Calu3 (cell line): ENCODE data around the gene ZNF574. TPM values are rescaled to one million over a fixed set of nuclear protein-coding genes. Genes with fewer than 3 reads are reported as not detected.
A peak's percentile ranks its signal among the peaks of the same experiment; 100 is the strongest.

Experiments
- BruUV-seq: library from RNA; stranded (reverse); fragments of 400-500 nt; replicated peaks from 2 replicates; lab custom pipeline; 2021; lab: Mats Ljungman, UMichigan
- CTCF ChIA-PET: fragments of 300-600 bp; sonication (Branson Sonifier 250); formaldehyde crosslinking; loops from one replicate; lab custom pipeline; 2022; ENCODE audit warnings: antibody characterized with exemption; lab: Charles Lee
- DNase-seq: peaks from one replicate; pipeline ENCODE4 v3.0.0; 2022
- H3K27ac Mint-ChIP-seq: one replicate; pipeline ENCODE4 v1.8.0; 2022; ENCODE audit warnings: mixed read lengths; ENCODE audit not compliant: unreplicated experiment
- H3K27me3 Mint-ChIP-seq: one replicate; pipeline ENCODE4 v1.8.0; 2022; ENCODE audit warnings: mixed read lengths; ENCODE audit not compliant: unreplicated experiment
- H3K36me3 Mint-ChIP-seq: one replicate; pipeline ENCODE4 v1.8.0; 2022; ENCODE audit warnings: mild to moderate bottlenecking, moderate library complexity, mixed read lengths; ENCODE audit not compliant: insufficient read depth, unreplicated experiment
- H3K4me1 Mint-ChIP-seq: one replicate; pipeline ENCODE4 v1.8.0; 2022; ENCODE audit warnings: mild to moderate bottlenecking, low read depth, mixed read lengths; ENCODE audit not compliant: unreplicated experiment
- H3K4me3 Mint-ChIP-seq: one replicate; pipeline ENCODE4 v1.8.0; 2022; ENCODE audit warnings: mild to moderate bottlenecking, low read depth, moderate library complexity, mixed read lengths; ENCODE audit not compliant: unreplicated experiment
- H3K9me3 Mint-ChIP-seq: one replicate; pipeline ENCODE4 v1.8.0; 2022; ENCODE audit warnings: low read depth, mixed read lengths; ENCODE audit not compliant: unreplicated experiment
- intact Hi-C: fragments of 100-400 bp; cut with micrococcal nuclease; formaldehyde crosslinking; loops from one replicate; pipeline ENCODE4 v1.10.0; 2022; ENCODE audit not compliant: unreplicated experiment
- total RNA-seq: library from RNA; stranded (reverse); gene quantifications from 2 replicates; pipeline ENCODE4 v1.2.3, GENCODE V29; 2022
- TF ChIP-seq, protein P1 (sequence below): fragments of 200-600 bp; IDR thresholded peaks from one replicate; pipeline ENCODE4 v1.8.0; 2022; ENCODE audit warnings: antibody characterized with exemption; ENCODE audit not compliant: unreplicated experiment

Gene ZNF574
- total RNA-seq, 1 experiment from 2014 or later, result 22.0 TPM

DNA sequence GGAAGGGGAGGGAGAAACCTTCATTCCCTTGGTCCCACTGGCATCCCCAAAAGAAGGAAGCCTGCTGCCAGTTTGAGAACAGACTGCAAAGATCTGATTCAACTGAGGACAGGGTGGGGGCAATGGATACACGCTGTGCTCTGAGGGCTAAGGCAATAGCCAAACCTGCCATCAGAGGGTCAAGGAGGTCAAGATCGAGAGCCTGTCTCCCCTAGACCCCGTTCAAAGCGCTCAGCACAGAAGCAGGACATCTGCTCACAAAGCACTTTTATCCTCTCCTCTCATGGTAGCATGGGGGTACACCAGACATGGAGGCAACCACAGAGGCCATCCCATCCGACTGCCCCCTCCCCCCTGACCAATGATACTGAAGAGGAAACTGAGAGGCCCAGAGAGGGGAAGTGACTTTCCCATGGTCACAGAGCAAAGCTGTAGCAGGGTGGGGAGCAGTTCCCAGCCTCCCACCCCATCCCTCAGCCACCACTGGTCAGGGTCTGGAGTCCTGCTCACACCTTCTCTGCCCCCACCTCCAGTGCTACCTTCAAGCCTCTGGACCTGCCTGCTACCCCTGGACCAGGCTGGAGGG, 45.2 kb downstream of the ZNF574 start:
- no peaks in the 10 kb centered on the region for H3K9me3 Mint-ChIP-seq
- H3K27me3 Mint-ChIP-seq, result no peaks in the 10 kb centered on the region
- TF ChIP-seq, protein P1, sequence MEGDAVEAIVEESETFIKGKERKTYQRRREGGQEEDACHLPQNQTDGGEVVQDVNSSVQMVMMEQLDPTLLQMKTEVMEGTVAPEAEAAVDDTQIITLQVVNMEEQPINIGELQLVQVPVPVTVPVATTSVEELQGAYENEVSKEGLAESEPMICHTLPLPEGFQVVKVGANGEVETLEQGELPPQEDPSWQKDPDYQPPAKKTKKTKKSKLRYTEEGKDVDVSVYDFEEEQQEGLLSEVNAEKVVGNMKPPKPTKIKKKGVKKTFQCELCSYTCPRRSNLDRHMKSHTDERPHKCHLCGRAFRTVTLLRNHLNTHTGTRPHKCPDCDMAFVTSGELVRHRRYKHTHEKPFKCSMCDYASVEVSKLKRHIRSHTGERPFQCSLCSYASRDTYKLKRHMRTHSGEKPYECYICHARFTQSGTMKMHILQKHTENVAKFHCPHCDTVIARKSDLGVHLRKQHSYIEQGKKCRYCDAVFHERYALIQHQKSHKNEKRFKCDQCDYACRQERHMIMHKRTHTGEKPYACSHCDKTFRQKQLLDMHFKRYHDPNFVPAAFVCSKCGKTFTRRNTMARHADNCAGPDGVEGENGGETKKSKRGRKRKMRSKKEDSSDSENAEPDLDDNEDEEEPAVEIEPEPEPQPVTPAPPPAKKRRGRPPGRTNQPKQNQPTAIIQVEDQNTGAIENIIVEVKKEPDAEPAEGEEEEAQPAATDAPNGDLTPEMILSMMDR, result no peak
- no TSS peak for BruUV-seq
- peak overlapping the region; percentile 31 for H3K27ac Mint-ChIP-seq
- DNase-seq, result no peak
- H3K4me3 Mint-ChIP-seq, result no peak overlapping the region
- H3K4me1 Mint-ChIP-seq, result peaks cover 46% of the 10 kb centered on the region
- CTCF ChIA-PET, result interaction anchor here (0.6 kb wide), 2 partner anchors 130 to 1062 kb away, joined by 3 to 4 read pairs; no protein-coding TSS in a partner anchor
- no peaks in the 10 kb centered on the region for H3K36me3 Mint-ChIP-seq
- intact Hi-C loops, result loop anchor here (10.0 kb wide), 1 partner anchor 164 kb away; no protein-coding TSS in a partner anchor

DNA sequence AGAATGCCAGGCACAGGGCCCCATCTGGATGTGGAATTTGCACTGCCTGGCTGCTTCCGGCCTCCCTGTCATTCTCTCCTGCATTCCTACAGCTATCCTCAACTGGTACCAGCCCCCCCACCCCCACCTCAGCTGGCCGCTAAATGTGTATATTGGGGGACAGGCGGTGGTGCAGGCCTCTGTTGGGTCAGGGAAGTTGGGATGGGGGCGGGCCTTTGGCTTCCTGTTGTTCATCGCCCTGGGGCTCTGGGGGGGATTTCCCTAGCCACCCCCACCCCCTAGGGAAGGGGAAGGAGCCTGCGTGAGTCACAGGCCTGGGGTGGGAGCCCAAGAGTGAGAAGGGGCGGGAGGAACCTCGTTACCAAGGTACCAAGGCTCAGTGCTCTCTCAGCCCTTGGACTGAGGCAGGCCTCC, 45.7 kb downstream of the ZNF574 start:
- peaks cover 46% of the 10 kb centered on the region for H3K4me1 Mint-ChIP-seq
- CTCF ChIA-PET, result interaction anchor here (0.6 kb wide), 2 partner anchors 130 to 1063 kb away, joined by 3 to 4 read pairs; no protein-coding TSS in a partner anchor
- TF ChIP-seq, protein P1, result no peak
- no peak overlapping the region for H3K27ac Mint-ChIP-seq
- no TSS peak for BruUV-seq
- peak; percentile 90 for DNase-seq
- H3K36me3 Mint-ChIP-seq, result no peaks in the 10 kb centered on the region
- no peak overlapping the region for H3K4me3 Mint-ChIP-seq
- no peaks in the 10 kb centered on the region for H3K9me3 Mint-ChIP-seq
- no peaks in the 10 kb centered on the region for H3K27me3 Mint-ChIP-seq
- intact Hi-C loops, result loop anchor here (10.0 kb wide), 1 partner anchor 163 kb away; no protein-coding TSS in a partner anchor

DNA sequence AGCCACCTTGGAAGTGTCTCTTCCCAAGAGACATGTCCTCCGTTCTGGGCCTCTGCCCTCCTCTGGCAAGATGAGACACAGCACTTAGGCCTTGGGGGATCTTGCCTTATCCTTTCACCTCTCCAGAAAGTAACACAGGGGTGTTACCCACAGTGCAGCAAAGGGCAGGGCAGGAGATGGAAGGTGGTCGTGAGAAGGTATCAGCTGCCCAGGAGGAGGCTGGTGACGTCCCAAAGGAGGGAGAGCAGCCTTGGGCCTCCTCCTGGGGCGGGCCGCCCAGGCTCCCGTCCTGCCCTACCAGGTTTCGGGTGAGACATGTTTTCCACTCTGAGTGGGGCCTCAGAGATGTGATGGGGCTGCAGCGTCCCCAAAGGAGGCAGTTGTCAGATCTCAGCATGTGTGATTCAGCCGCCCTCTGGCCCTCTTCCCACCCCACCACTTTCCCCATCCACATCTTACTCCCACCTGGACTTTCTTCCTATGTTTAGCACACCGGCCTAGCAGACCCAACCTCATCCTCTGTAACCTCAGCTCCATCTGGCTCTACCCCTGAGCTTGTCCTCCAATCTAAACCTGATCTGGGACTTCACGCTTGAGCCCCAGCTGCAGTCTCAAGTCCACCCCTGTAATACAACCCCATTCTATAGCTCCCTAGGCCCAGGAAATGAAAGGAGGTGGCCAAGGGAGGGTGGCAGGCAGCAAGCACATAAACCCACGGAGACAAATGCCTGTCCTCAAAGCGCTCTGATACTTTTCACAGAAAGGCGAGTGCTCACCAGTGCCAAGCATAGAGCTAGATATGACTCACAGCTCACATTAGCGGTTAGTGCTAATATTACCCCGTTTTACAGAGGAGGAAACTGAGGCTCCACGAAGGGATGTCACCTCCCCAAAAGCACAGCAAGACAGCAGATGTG, 47.0 kb downstream of the ZNF574 start:
- Mint-ChIP-seq H3K9me3 (no peaks in the 10 kb centered on the region), H3K36me3 (peaks cover 5% of the 10 kb centered on the region), H3K4me1 (peaks cover 46% of the 10 kb centered on the region), H3K27me3 (no peaks in the 10 kb centered on the region), H3K4me3 (no peak overlapping the region), H3K27ac (peak overlapping the region; percentile 28)
- no peak for DNase-seq
- CTCF ChIA-PET, result interaction anchor here (0.7 to 1.3 kb wide), 2 partner anchors 10 to 122 kb away, joined by 3 to 10 read pairs; partner anchors contain the start of gene POU2F2
- intact Hi-C loops, result loop anchor here (10.0 kb wide), 1 partner anchor 162 kb away; no protein-coding TSS in a partner anchor
- TF ChIP-seq, protein P1, result no peak
- no TSS peak for BruUV-seq

DNA sequence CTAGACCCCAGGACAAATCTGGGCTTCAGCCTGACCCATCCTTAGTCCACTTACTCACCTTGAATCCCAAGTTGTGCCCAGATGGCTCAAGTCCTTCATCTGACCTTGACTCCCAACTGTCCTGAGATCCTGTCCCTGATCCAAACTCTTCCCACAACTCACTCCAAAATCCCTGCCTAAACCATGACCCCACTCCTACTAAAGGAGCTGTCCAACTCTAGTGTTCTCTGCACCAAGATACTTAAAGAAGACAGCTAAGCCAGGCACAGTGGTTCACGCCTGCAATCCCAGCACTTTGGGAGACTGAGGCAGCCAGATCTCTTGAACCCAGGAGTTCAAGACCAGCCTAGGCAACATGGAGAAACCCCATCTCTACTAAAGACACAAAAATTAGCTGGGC, 47.8 kb downstream of the ZNF574 start:
- intact Hi-C loops, result loop anchor here (10.0 kb wide), 1 partner anchor 161 kb away; no protein-coding TSS in a partner anchor
- no peaks in the 10 kb centered on the region for H3K27me3 Mint-ChIP-seq
- no peak overlapping the region for H3K27ac Mint-ChIP-seq
- peaks cover 41% of the 10 kb centered on the region for H3K4me1 Mint-ChIP-seq
- no peak for DNase-seq
- H3K4me3 Mint-ChIP-seq, result no peak overlapping the region
- peaks cover 7% of the 10 kb centered on the region for H3K36me3 Mint-ChIP-seq
- CTCF ChIA-PET, result interaction anchor here (0.7 to 1.3 kb wide), 2 partner anchors 9 to 103 kb away, joined by 3 read pairs; partner anchors contain the start of gene POU2F2
- H3K9me3 Mint-ChIP-seq, result no peaks in the 10 kb centered on the region
- BruUV-seq, result no TSS peak
- TF ChIP-seq, protein P1, result no peak
